Measurements from ENCODE around the gene NFYC. TPM values are rescaled to one million over a fixed set of nuclear protein-coding genes. Genes with fewer than 3 reads are reported as not detected.

The NFYC gene
- total RNA-seq, 2 donors from 2014 or later, result 57.0 to 75.1 TPM

GRCh38 chr1:40684669-40685068 lies 6.8 kb upstream of the NFYC start:
- no peaks in the 10 kb centered on the region for H3K36me3 ChIP-seq
- no peak overlapping the region for H3K27ac ChIP-seq
- H3K9me3 ChIP-seq, result no peaks in the 10 kb centered on the region
- H3K27me3 ChIP-seq, result no peaks in the 10 kb centered on the region
- H3K4me3 ChIP-seq, result no peak overlapping the region
- TF ChIP-seq, protein P1, sequence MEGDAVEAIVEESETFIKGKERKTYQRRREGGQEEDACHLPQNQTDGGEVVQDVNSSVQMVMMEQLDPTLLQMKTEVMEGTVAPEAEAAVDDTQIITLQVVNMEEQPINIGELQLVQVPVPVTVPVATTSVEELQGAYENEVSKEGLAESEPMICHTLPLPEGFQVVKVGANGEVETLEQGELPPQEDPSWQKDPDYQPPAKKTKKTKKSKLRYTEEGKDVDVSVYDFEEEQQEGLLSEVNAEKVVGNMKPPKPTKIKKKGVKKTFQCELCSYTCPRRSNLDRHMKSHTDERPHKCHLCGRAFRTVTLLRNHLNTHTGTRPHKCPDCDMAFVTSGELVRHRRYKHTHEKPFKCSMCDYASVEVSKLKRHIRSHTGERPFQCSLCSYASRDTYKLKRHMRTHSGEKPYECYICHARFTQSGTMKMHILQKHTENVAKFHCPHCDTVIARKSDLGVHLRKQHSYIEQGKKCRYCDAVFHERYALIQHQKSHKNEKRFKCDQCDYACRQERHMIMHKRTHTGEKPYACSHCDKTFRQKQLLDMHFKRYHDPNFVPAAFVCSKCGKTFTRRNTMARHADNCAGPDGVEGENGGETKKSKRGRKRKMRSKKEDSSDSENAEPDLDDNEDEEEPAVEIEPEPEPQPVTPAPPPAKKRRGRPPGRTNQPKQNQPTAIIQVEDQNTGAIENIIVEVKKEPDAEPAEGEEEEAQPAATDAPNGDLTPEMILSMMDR (IDR thresholded peaks at IDR 0.05), result no peak
- no peak for DNase-seq (ENCODE audit: low spot score)
- H3K4me1 ChIP-seq, result peaks cover 0 to 6% of the 10 kb centered on the region in 2 donors

GRCh38 chr1:40687059-40687458 lies 4.4 kb upstream of the NFYC start:
- TF ChIP-seq, protein P1 (IDR thresholded peaks at IDR 0.05), result no peak
- Histone ChIP-seq H3K4me1 (peaks cover 0 to 17% of the 10 kb centered on the region in 2 donors), H3K4me3 (no peak overlapping the region), H3K36me3 (no peaks in the 10 kb centered on the region), H3K9me3 (no peaks in the 10 kb centered on the region), H3K27ac (no peak overlapping the region), H3K27me3 (no peaks in the 10 kb centered on the region)
- DNase-seq (ENCODE audit: low spot score), result no peak

DNA sequence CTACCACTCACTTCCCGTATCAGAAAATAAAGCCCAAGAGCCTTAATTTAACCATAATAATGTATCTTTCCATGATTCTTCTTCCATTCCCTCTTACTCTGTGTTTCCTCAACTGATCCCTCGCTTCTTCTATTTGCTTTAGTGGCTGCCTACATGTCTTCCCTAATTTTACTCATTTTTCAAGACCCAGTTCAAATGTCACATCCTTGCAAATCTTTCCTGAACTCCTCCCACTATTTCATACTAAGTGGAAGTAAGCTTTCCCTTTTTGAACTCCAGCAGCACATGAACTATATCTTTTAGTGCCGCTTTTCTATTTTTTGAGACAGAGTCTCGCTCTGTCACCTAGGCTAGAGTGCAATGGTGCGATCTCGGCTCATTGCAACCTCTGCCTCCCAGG lies 3.8 kb upstream of the NFYC start:
- no peak overlapping the region for H3K27ac ChIP-seq
- no peaks in the 10 kb centered on the region for H3K36me3 ChIP-seq
- DNase-seq (ENCODE audit: low spot score), result no peak
- TF ChIP-seq, protein P1 (IDR thresholded peaks at IDR 0.05), result no peak
- H3K9me3 ChIP-seq, result no peaks in the 10 kb centered on the region
- no peaks in the 10 kb centered on the region for H3K27me3 ChIP-seq
- H3K4me3 ChIP-seq, result no peak overlapping the region
- peaks cover 0 to 22% of the 10 kb centered on the region in 2 donors for H3K4me1 ChIP-seq

- TF ChIP-seq, protein P1 (IDR thresholded peaks at IDR 0.05), result no peak
- no peak overlapping the region for H3K4me3 ChIP-seq
- DNase-seq (ENCODE audit: low spot score), result no peak
- no peaks in the 10 kb centered on the region for H3K9me3 ChIP-seq
- no peak overlapping the region for H3K27ac ChIP-seq
- no peaks in the 10 kb centered on the region for H3K36me3 ChIP-seq
- H3K4me1 ChIP-seq, result peaks cover 0 to 29% of the 10 kb centered on the region in 2 donors
- no peaks in the 10 kb centered on the region for H3K27me3 ChIP-seq
These were observed 1.8 kb upstream of the NFYC start for GRCh38 chr1:40689737-40690136.

- no peaks in the 10 kb centered on the region for H3K27me3 ChIP-seq
- H3K9me3 ChIP-seq, result no peaks in the 10 kb centered on the region
- no peak for DNase-seq (ENCODE audit: low spot score)
- H3K4me1 ChIP-seq, result peaks cover 0 to 29% of the 10 kb centered on the region in 2 donors
- TF ChIP-seq, protein P1 (IDR thresholded peaks at IDR 0.05), result peak in 1 of 2 donors; percentile 20
- H3K4me3 ChIP-seq, result peak overlapping the region; percentile 86 to 91
- H3K27ac ChIP-seq, result peak overlapping the region; percentile 100
- H3K36me3 ChIP-seq, result no peaks in the 10 kb centered on the region
These were observed 550 bp upstream of the NFYC start for GRCh38 chr1:40690771-40691537.
